Transverse colon (tissue), 4 donors: ENCODE data around the gene FTSJ3.

Source experiments
- POLR2A ChIP-seq: fragments of 450-650 bp; IDR thresholded peaks from one replicate; pipeline ENCODE4 v1.6.1; 2016; ENCODE audit warnings: antibody characterized with exemption, mild to moderate bottlenecking, moderate library complexity
- POLR2AphosphoS5 ChIP-seq, 3 donors: sonication (generic); formaldehyde crosslinking; IDR thresholded peaks; one replicate each; pipeline ENCODE4 v1.6.1; 2016; ENCODE audit warnings: antibody characterized with exemption in 3 of 3
- TF ChIP-seq, protein P1 (sequence below), 5 experiments: fragments of 200-600 bp in 3 of 5; fragments of 450-650 bp in 2 of 5; sonication (generic) in 3 of 5; IDR thresholded peaks; 1 replicate in 2 of 5; 2 replicates in 3 of 5; pipeline ENCODE4 v1.5.1; 2016 to 2017; ENCODE audit warnings: antibody characterized with exemption in 5 of 5, inconsistent platforms in 3 of 5, mild to moderate bottlenecking in 2 of 5, moderate library complexity in 1 of 5

DNA sequence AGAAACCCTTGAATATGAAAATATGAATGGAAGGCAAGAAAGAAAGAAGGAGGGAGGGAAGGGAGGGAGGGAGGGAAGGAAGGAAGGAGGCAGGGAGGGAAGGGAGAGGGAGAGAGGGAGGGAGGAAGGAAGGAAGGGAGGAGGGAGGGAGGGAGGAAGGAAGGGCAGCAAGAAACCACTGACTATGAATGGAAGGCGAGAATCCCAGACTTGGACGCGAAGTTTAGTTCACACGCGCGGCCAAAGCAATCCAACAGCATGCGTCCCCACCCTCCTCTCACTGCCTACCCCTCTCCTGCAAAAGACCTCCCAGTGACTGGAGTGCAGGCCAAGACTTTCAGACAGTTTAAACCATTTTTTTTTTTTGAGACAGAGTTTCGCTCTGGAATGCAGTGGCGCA, 22.9 kb upstream of the FTSJ3 start:
- no peak for TF ChIP-seq POLR2AphosphoS5 (IDR thresholded peaks at IDR 0.05)
- TF ChIP-seq, protein P1, sequence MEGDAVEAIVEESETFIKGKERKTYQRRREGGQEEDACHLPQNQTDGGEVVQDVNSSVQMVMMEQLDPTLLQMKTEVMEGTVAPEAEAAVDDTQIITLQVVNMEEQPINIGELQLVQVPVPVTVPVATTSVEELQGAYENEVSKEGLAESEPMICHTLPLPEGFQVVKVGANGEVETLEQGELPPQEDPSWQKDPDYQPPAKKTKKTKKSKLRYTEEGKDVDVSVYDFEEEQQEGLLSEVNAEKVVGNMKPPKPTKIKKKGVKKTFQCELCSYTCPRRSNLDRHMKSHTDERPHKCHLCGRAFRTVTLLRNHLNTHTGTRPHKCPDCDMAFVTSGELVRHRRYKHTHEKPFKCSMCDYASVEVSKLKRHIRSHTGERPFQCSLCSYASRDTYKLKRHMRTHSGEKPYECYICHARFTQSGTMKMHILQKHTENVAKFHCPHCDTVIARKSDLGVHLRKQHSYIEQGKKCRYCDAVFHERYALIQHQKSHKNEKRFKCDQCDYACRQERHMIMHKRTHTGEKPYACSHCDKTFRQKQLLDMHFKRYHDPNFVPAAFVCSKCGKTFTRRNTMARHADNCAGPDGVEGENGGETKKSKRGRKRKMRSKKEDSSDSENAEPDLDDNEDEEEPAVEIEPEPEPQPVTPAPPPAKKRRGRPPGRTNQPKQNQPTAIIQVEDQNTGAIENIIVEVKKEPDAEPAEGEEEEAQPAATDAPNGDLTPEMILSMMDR (IDR thresholded peaks at IDR 0.05): no peak
- TF ChIP-seq POLR2A: no peak
